GM23248 (cell line): Measurements from ENCODE around the gene ATP13A4.

Experiments used
- EZH2 ChIP-seq: fragments of 200-600 bp; sonication (generic); IDR thresholded peaks from 2 replicates; pipeline ENCODE4 v1.6.1; 2018; ENCODE audit warnings: antibody characterized with exemption, mild to moderate bottlenecking; ENCODE audit not compliant: insufficient read depth, poor library complexity, severe bottlenecking
- EZH2phosphoT487 ChIP-seq: fragments of 200-600 bp; sonication (generic); IDR thresholded peaks from 2 replicates; pipeline ENCODE4 v1.6.1; 2018; ENCODE audit warnings: antibody characterized with exemption, moderate library complexity, mild to moderate bottlenecking, low read depth; ENCODE audit not compliant: insufficient read depth

GRCh38 chr3:193378706-193379105 lies 176.0 kb downstream of the ATP13A4 start, which contains the start of gene ATP13A5:
- TF ChIP-seq EZH2 (no peak), EZH2phosphoT487 (no peak)
